HG03354 (cell line): ENCODE measurements around the gene HIBADH.
A peak's percentile ranks its signal among the peaks of the same experiment; 100 is the strongest.
"Not testable (repeated sequence)": the region's sequence is repeated elsewhere in the genome, so short reads cannot be mapped to it uniquely, and the experiment has no call there.

Experiments
- ATAC-seq: cut with Tn5 transposase; IDR thresholded peaks from one replicate; pipeline ENCODE4 v1.9.1; 2021; ENCODE audit warnings: mild to moderate bottlenecking; ENCODE audit not compliant: unreplicated experiment, poor library complexity, severe bottlenecking

Gene HIBADH

DNA sequence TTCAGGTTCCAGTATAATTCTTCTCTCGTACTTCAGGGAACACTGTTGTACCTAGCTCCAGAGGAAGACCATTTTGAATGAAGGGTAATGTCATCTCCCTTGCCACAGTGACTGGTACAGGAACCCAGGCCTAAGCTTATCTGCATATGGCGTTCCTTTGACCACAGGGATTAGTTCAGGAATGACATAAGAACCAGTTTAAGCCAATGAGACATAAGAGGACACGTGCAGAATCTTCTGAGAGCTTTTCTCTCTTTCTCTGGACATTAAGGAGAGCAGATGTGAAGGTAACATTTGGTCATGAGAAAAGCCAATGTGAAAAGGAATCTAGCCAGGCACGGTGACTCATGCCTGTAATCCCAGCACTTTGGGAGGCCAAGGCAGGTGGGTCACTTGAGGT, 21.8 kb upstream of the HIBADH start:
- ATAC-seq = no peak

DNA sequence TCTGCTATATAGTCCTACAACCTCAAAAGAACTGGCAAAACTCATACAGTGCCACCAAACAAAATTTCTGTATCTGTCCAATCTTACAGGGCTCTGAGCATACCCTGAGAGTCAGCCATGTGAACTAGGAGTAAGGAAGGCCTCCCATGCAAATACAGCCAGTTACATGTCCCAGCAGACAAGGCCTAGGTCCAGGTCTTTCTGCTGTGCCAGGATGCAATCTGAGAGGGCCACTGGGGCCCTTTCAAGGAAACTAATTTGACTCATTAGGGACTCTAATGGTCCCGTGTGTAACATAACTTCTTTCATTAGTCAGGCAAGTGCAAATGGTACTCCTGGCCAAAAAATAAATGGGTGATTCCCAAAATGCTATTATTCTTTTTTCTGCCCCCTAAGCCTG, 17.9 kb upstream of the HIBADH start:
- ATAC-seq = no peak

DNA sequence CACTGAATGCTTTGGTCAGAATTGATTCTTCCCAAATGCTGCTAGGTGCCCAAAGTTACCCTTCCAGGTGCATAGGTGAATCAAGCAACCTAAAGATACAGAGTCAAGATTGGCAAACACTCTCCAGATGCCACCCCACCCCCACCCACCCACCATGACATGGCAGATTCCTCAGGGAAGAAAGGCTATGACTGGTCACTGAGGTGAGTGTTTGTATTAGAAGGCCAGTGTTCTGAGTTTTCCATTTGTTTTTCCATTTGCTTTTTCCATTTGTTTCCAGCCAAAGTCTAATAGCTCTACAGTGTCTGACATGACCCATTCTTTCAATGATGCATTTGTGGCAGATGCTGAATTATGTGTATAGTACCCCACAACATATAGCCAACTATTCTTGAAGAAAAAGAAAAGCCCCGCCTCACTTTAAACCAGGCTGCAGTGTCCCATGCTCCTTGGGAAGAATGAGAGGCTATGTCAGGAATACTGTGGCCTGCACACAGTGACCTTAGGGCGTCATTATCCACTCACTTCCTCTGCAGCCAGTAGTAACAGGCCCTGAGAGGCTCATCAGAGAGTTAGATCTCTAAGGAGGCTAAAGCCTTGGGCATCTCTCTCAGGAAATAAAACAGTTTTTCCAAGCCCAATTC, 16.1 kb upstream of the HIBADH start:
- ATAC-seq = no peak

DNA sequence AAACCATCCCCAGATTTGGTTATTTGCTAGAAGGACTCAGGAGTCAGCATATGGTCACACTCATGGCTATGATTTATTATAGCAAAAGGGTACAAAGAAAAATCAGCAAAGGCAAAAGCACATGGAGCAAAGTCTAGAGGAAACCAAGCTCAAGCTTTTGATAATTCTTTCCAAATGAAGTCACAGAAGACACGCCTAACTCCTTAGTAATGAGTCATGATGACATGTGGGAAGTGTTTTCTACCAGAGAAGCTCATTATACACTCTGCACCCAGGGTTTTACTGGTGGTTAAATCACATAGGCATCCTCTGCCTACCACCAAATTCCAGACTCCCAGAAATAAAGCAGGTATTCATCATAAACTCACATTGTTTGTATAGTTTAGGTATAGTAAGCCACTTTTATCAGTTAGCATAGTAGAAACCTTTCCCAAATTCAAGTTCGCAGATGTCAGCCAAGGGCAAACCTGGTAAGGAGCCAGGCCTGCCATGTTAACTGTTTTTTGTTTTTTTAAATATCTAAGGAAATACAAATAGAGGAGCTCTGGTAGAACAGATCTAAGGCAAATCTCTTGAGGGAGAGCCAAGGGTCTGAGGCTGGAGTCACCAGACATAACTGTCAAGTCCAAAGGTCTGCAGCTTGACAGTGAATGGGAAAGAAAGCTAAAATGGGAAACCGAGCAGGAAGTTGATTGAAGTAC, 15.4 kb upstream of the HIBADH start:
- no peak for ATAC-seq

DNA sequence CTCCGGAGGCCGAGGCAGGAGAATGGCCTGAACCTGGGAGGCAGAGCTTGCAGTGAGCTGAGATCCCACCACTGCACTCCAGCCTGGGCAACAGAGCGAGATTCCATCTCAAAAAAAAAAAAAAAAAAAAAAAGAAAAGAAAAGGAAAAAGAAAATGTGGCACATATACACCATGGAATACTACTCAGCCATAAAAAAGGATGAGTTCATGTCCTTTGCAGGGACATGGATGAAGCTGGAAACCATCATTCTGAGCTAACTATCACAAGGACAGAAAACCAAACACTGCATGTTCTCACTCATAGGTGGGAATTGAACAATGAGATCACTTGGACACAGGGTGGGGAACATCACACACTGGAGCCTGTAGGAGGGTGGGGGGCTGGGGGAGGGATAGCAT, 11.4 kb upstream of the HIBADH start:
- ATAC-seq = not testable (repeated sequence)

DNA sequence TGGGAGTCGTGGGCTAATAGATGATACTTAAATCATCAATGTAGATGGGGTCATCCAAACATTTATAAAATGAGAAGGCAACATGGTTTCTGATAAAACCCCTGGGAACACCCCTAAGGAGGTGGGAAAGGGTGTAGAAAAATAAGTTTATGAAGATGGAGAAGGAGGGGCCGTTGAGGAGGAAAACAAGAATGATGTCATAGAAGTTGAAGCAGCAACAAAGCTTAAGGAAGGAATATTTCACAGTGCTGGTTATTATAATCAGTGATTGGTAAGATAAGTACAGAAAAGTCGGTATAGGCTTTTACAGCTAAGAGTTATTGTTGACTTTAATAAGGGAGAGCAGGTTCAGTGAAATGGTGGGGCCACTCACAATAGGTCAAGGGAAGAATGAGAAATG, 9.0 kb upstream of the HIBADH start:
- no peak for ATAC-seq

DNA sequence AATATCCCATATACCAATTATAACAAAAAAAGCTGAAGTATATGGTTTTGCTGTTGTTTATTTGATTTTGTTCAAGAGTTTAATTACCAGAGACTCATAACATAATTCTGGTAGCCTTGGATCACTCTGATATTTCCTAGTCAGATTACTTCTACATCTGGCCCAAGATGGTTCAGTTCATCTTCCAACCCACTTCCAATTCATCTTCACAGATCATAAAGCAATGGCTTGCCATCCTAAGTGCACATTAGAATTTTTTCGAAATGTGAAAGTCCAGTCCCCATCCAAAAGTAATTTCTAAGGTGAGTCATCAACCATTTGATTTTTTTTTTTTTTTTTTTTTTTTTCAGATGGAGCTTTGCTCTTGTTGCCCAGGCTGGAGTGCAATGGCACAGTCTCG, 8.0 kb upstream of the HIBADH start:
- ATAC-seq = no peak

DNA sequence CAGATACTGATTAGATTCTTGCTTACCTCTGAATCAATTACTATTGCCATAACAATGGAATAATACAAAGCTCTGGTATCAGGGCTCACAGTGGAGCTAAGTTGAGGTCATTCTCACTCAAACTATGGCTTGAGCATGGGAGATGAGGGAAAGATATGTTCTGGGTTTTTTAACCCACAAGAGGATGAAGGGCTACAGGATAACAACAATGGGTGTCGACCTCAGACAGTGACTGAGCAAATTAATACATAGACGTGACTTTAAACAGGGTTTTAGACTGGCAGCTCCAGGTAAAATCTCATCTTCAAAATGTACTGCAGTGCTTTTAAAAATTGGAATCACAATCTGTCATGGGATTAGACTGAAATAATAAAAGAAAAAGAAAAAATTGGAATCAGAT, 7.5 kb upstream of the HIBADH start:
- no peak for ATAC-seq

DNA sequence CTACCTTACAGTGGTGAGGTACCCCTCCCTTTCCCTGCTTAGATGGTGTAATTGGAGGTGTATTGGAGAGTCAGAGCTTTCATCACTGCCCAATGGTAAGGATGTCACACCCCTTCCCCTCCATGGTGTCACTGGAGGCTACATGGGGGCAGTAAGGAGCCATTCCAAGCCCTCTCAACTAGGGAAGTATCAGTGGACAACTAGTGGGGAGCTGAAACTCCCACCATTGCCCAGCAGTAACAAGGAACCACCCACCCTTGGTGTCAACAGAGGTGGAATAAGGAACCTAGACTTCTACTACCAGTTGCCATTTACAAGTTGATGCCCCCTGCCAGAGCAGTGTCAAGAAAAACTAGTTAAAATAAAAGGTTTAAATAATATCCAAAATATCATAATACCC, 2.8 kb upstream of the HIBADH start:
- ATAC-seq = no peak

DNA sequence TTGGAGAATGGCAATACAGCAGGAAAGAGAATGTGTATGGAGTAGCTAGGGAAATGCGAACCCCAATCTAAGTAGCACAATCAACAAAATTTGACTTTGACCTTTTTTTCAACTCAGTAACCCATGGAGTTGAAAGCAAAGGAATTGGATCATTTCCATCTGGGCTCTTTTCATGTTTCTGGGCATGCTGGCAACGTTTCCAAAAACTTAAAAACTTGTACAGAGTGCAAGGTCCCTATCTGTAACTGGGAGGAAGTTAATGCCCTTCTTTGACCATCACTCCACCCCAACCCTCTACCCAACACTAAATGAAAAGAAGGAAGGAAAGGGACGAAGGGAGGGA, 1.3 kb upstream of the HIBADH start:
- ATAC-seq = no peak

DNA sequence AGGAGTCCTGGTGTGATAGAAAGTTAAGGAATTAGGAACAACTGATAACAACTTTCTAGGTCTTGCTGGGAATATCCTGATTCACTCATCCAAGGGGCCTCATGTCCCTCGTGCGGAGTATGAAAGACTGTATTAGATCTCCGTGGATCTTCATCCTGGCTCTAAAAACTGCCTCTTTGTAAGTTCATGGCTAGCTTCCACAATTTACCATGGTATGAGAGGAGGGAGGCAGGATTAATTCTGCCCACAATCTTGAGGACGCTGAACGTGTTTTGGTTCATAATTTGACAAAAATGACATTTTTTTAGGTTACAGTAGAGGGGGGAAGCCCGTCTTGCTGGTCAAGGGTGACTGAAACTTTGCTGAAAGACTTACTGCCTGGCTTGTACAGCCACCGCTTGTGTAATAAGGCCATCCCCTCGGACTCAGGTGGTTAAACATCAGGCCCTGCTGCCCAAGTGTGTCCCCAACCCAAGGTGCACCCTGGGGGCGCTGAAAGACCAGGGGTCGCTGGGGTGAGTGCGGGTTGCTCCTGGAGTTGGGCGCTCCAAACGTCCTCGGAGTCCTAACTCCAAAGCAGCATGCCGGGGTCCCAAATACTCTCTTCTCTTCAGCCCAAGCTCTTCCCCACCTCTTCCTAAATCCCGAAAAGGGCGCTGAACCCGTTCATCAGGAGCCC, 733 bp downstream of the HIBADH start:
- no peak for ATAC-seq

DNA sequence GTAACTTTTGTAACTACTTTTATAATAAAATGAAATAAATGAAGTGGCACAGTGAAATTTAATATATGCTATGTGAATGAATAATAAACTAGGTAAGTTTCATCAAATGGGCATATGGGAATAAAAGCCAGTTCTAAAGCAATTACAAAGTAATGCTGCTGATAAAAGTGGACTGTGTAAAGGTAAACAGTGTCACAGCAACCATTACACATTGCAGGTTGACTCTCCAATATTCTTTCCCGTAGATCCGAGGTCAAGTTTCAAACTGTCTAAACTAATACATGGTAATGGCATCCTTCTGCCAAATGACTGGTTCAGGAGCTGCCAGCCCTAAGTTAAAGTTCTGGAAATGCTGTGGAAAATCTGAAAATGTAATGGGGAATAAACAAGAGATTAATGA, 6.0 kb downstream of the HIBADH start:
- no peak for ATAC-seq

DNA sequence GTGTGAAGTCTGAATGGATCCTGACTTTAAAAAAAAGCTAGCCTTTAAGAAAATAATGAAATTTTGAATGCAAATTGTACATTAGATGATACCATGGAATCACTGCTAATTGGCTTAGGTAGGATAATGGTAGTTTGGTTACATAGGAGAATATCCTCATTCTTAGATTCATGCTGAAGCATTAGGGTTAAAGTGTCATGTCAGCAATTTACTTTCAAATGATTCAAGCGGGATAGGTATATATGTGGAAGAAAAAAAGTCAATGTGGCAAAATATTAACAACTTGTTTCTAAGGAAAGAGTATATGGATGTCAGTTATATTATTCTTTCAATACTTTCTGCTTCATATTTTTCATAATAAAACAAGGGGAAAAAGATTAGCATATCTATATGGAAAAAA, 7.5 kb downstream of the HIBADH start:
- no peak for ATAC-seq

DNA sequence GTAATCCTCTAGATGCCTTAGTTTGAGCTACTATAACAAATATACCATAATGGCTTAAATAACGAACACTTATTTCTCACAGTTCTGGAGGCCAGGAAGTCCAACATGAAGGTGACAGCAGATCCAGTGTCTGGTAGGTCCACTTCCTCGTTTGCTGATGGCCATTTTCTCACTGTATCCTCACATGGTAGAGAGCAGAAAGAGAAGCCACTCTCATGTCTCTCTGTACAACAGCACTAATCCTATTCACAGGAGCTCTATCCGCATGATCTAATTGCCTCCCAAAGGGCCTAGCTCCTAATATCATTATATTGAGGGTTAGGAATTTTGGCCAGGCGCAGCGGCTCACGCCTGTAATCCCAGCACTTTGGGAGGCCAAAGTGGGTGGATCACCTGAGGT, 10.2 kb downstream of the HIBADH start:
- ATAC-seq = no peak

DNA sequence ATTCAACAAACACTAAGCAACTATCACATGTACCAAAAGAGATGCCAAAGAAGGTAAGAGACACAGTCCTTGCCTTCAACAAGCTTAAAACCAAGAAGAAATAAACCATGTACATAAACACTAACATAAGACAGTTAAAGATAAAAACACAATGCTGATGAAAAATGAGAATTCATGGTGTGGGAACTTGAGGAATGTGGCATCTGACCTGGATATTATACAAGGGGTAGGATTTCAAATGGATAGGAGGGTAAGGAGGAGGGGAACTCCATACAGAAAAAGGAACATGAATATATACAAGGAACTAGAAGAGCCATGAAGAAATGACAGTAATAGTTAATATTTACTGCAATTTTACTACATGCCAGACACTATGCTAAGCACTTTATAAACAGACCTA, 11.0 kb downstream of the HIBADH start:
- ATAC-seq = no peak

DNA sequence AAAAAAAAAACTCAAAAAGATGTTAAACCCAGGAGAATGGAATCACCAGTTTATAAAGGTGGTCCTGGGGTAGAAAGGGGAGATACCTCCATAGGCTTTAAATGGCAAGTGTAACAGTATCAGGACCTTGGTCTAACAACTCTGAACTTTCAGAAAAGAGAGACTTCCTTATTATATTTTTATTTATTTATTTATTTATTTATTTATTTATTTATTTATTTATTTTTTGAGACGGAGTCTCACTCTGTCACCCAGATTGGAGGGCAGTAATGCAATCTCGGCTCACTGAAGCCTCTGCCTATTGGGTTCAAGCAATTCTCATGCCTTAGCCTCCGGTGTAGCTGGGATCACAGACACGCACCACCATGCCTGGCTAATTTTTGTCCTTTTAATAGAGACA, 12.4 kb downstream of the HIBADH start:
- no peak for ATAC-seq

DNA sequence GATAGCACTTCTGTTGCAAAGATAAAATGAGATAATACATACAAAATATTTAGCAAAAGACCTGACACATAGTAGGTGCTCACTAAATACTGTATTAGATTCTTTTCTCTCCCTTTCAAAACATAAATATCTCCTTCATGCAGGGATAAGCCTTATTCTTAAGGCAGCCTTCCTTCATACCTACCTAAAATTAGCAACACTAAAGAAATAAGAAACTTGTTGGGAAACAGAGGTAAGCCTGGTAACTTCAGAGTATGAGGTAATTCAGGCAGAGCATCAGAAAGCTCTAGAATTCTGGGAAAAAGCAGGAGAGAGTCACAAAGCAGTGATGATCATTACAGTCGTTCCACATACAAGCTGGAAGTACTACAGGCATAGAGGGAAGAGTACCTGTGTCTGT, 15.2 kb downstream of the HIBADH start:
- ATAC-seq = no peak

DNA sequence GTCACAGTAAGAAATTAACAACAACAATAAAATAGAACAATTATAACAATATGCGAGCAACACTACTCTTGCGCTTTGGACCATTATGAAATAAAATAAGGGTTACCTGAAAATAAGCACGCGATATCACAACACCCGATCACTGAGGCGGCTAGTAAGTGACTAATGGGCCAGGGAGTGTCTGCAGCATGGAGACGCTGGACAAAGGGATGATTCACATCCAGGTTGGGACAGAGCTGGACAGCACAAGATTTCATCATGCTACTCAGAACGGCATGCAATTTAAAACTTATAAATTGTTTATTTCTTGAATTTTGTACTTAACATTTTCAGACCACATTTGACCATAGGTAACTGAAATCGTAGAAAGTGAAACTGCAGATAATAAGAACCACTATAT, 15.6 kb downstream of the HIBADH start:
- ATAC-seq = no peak

DNA sequence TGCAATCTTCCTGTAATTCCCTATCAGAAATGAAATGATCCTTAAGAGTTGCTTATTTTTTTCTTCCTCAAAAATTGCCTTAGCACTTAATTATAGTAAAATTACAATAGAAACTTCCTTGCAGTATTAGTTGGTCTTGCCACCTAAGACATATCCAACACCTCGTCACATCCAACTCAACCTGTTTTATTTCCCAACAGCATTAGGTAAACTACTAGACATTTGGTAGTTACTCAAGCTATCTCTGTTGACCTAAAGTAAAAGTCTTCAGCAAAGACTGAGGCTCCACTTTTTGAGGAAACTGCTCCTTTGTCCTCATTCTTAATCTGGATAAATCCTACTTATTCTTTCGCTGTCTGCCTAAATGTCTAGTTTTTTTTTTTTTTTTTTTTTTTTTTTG, 20.4 kb downstream of the HIBADH start:
- ATAC-seq = no peak

DNA sequence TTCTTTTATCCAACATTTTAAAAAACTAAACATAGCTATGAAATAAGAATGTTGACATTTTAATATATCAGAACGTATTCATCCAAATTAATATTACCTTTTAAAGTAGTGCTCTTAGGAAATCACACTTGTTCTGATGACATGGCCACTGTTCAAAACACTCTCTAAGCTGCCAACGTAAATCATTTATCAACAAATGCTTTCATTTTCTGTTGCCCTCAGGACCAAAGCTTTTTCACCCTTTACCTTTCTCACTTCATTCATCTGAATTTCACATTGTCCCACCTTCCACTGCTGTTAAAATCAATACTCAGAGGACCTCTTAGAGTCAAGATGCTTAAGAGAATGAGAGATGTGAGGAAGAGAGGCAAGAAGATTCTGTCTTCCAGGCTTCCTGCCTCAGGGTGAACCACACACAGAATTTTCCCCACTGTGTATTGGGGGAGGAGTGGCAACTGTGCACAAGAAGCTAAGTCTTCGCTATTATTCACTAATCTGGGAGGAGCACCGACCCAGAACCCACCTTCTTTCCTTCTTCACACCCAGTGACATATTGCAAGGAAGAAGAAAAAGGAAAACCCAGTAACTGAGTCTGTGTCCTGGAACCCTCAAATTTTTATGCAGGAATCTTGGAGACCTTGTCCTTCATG, 21.0 kb downstream of the HIBADH start:
- ATAC-seq = peak; percentile 96
